HUDEP-2 (cell line): ENCODE results near the gene GPR153.

ENCODE experiments used
- DNase-seq, 76 experiments: peaks; one replicate each; lab custom pipeline; 2025; ENCODE audit not compliant: unreplicated experiment in 76 of 76; lab: John Stamatoyannopoulos, UW

GPR153 gene

DNA sequence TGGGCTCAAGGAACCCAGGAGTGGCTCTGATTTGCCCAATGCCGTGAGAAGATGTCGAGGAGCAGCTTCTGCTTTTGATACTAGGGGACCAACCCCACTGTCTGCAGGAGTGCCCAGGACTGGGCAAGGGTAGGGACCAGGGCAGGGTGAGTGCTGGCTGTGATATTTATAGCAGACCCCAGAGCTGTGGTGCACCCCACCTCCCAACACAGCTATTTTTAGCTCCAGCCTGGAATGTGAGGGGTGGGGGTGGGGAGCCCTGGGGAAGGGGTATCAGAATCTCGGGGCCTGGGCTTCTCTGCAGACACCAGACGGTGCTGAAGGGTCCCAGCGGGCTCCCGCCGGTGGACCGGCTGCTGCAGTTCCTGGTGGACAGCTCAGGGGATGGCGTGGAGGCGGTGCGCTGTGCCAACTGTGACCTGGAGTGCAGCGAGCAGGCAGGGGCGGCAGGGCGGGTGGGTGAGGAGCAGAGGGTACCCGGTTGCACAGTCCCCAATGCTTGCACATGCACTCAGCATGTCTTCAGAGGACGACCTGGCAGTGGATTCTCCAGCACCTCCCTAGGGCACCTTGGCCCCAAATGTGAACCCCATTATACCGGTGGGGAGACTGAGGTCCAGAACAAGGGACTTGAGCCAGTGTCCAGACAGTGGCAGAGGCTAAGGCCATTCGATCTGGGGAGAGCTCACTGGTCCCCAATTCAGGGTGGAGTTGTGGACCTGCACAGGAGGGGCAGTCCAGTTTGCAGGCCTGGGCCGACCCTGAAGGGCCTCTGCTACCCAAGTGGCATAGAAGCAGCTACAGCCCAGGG is 53.6 kb downstream of the GPR153 start:
- DNase-seq: no peak

DNA sequence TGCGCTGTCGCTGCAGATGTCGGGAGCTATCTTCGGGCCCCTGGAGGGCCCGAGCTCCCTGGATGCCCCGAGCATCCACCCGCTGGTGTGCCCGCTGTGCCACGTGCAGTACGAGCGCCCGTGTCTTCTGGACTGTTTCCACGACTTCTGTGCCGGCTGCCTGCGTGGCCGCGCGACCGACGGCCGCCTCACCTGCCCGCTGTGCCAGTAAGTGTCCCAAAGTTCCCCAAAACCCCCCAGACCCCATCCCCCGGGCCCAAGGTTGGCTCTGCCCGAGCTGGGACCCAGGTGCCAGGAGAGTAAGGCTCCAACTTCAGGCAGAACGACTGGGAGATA is 54.4 kb downstream of the GPR153 start:
- DNase-seq: no peak

DNA sequence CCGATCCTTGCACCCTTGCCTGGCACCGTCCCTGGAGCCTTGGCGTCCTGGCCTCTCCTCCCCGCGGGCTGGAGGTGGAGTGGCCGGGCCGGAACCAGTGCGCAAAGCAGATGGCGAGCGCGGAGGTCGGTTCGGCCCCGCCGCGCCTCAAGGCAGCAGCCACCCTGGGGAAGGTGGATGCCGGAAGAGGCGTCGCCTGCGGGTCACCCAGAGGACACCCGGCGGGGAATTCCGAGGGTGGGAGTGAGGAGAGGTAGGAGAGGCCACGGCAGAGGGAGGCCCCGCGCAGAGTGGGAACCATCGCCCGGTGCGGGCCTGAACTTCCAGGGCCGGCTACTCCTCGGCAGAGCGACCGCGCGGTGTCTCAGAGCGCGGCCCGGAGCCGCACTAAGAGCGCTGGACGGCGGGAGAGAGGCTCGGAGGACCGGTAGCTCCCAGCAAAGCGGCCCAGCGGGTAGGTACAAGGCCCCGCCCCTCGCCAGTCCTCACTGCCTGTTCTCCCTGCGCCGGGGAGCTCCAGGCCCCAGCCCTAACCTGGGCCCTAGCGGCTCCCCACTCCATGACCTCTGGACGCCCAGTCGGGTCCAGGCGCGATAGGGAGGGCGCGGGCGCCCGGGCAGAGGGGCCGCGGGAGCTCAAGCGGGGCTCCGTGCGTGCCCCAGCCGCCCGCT is 54.9 kb downstream of the GPR153 start, which contains the start of gene RNF207:
RNF207 (plus strand) TSS at position 271 of the 671 bp plus-strand sequence. CDS start 417 bp downstream, outside the sequence.
- DNase-seq: peak in 18 of 76 experiments; percentile 12 to 55 (median 34)

DNA sequence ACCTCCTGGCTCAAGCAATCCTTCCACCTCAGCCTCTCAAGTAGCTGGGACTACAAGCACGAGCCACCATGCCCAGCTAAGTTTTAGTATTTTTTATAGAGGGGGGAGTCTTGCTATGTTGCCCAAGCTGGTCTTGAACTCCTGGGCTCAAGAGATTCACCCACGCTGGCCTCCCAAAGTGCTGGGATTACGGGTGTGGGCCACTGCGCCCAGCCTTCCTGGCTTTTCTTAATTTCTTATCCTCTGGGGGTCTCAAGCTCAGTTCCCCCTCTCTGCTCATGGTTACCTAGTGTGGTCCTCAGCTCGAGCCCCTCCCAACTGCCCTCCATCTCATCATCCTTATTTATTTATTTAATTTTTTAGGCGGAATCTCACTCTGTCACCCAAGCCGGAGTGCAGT is 58.6 kb downstream of the GPR153 start:
- no peak for DNase-seq

DNA sequence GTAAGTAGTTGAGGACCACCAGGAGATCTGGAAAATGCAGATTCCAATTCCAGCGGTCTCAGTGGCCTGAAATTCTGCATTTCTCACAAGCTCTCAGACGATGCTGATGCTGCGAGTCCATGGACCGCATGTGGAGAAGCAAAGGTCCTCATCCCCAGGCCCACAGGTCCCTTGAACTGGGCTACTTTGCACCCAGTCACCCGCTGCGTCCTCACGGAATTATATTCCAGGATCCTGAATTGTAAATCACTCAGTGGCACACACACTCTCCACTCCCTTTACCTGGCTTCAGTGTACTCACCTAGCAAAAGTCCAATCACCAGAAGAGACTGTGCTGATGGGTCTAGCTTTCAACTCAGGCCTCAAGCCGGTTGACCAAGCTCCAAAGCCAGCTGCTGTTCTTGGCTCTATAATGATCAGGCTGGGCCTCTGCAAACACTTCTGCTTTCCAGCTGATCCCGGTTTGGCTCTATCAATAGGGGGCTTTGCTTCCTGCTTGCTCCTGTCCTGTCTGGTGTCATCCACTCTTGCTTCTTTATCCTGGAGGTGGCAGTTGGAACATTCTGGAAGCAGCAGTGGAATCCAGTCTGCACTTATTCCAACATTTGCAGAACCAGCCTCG is 60.6 kb downstream of the GPR153 start:
- DNase-seq: peak in 1 of 76 experiments; percentile 30

DNA sequence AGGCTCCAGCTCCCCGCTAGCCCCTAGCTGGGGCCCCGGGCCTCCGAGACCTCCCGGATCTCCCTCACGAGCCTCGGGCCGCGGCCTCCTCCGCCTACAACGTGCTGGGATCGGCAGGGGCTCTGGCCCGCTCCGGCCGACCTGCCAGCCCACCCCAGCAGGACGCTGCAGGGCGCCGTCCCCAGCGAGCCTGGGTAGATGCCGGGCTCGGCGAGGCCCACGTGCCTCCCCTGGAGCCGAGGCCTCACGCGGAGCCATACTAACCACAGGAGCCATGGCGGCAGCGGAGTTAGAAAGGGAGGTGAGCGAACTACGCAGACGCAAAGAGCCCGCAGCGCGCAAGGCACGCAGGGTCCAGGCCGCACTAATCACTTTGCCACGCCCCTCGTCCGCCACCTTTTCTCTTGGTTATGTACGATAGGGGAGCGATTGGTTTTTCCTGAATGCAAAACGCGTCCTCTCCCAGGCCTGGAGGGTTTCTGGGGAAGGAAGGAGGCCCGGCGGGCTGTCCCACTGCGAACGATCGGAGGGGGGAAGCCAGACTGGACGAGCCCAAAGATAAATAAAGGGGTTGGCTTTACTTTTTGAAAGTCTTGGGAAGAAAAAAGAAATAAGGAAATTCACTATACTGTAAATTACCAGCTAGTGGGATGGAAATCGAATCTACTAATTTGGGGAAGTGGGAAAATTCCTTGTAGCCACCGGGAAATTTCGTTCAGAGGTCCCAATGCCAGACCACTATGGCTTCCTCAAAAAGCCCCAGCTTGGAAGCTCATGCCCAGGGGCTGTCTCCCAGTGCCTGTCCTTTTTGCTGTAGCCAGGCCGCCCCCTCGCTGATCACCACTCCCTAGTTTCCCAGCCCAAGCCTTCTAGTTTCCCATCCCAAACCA is 61.4 kb downstream of the GPR153 start, which contains the start of gene RPL22:
RPL22 (minus strand) TSS at position 298 of the 890 bp plus-strand sequence; CDS start at position 276, 22 bp downstream.
- peak in 75 of 76 experiments; percentile 47 to 98 (median 96) for DNase-seq

DNA sequence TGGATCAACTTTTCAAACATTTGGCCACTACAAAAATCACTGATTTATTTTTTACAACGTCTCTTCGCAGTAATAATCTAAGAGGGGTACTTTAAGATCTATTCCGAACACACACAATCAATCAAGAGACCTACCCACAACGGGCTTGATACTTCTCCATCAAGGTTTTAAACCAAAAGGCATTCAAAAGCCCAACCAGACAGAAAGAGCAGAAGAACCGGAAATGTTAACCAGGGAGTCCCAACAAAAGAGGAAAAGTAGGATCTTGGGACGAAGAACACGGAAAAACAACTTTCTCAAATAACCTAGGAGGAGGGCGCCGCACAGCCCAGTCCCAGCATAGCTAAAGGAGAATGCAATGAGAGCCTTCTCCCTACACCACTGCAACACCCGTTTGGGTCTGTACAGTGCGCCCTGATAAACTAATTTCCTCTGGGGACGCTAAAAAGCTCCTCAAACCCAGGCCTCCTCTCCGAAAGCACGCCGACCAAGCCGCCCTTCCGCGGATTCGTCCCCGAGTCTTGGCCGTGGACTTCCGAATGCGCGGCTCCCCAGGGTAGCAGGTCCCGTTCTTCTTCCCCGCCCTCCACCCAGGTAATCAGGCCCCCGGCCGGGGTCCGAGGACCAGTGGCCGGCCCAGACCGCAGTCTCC is 62.1 kb downstream of the GPR153 start:
- DNase-seq: peak in 3 of 76 experiments; percentile 17 to 46 (median 20)

DNA sequence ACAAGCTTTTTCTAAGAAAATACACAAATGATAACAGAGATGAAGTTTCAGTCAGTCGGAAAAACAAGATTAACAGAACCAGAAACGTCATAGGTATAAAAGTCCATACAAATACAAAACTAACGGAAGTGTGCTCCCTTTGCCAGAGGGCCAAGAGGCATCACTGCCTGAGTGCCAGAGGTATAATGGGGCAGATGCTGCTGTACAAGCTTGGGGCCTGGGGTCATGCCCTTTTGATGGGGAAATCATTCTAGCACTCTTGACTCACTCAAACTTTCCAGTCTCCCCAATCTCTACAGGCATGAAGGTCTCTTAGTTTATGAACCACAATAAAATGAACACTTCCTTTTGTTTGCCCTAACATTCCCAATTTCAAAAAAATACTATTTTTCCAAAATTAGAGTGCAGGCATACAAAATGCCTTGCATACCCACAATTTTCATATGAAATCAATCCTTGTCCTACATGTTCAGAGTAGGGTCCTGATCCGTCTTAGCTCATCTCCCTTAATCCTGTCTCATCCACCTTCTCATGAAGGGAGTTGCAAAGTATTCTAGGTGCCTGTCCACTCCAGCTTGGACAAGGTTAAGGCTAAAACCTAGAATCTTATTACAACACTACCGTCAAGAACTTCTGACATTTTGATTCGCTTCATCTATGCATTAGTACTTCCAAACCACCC is 63.0 kb downstream of the GPR153 start:
- no peak for DNase-seq
